HAP-1 (cell line): Measurements from ENCODE around the gene RPS18.
"Not testable (repeated sequence)": the region's sequence is repeated elsewhere in the genome, so short reads cannot be mapped to it uniquely, and the experiment has no call there.

ENCODE experiments used
- DNase-seq, 2 experiments: peaks; one replicate each; pipeline ENCODE4 v3.0.0-alpha.2; 2016 to 2020; ENCODE audit warnings: low spot score in 2 of 2
- H3K27me3 ChIP-seq: fragments of 250-450 bp; sonication (Bioruptor Pico); 2 replicates; pipeline ENCODE4 v1.5.1; 2020; ENCODE audit warnings: low read depth, mild to moderate bottlenecking, moderate library complexity
- H3K36me3 ChIP-seq: fragments of 250-450 bp; sonication (Bioruptor Pico); replicated peaks from 2 replicates; pipeline ENCODE4 v1.5.1; 2020; ENCODE audit warnings: mild to moderate bottlenecking
- H3K4me1 ChIP-seq: fragments of 250-450 bp; sonication (Bioruptor Pico); 2 replicates; pipeline ENCODE4 v1.5.1; 2020; ENCODE audit warnings: mild to moderate bottlenecking
- H3K4me3 ChIP-seq: fragments of 250-450 bp; sonication (Bioruptor Pico); 2 replicates; pipeline ENCODE4 v1.5.1; 2020; ENCODE audit warnings: mild to moderate bottlenecking, moderate library complexity
- H3K9me3 ChIP-seq: fragments of 250-450 bp; sonication (Bioruptor Pico); 2 replicates; pipeline ENCODE4 v1.5.1; 2020; ENCODE audit warnings: mild to moderate bottlenecking, moderate library complexity
- in situ Hi-C: fragments of 300-500 bp; cut with MboI; formaldehyde crosslinking; loops from 3 replicates; pipeline ENCODE4 v1.14.3; 2020; ENCODE audit warnings: low sequenced_read_pairs, inconsistent platforms, mixed read lengths

The RPS18 gene

GRCh38 chr6:33276581-33276863, 4.6 kb downstream of the RPS18 start:
- in situ Hi-C loops: no loop called here

GRCh38 chr6:33276864-33277662, 5.2 kb downstream of the RPS18 start, which contains the start of gene B3GALT4:
B3GALT4 (plus strand) TSS chr6:33277123; CDS start chr6:33277420, 297 bp downstream.
- in situ Hi-C loops: no loop called here
- H3K36me3 ChIP-seq: peaks cover 81% of the 10 kb centered on the region
- DNase-seq: peak; percentile 87 to 91

More at GRCh38 chr6:33276581-33276863, 4.6 kb downstream of the RPS18 start:
- DNase-seq: no peak
- Histone ChIP-seq H3K27me3 (no peaks in the 10 kb centered on the region), H3K4me3 (peak overlapping the region; percentile 28), H3K9me3 (no peaks in the 10 kb centered on the region), H3K36me3 (peaks cover 82% of the 10 kb centered on the region), H3K4me1 (peaks cover 25% of the 10 kb centered on the region)

GRCh38 chr6:33277663-33278391, 6.0 kb downstream of the RPS18 start:
- peaks cover 25% of the 10 kb centered on the region for H3K4me1 ChIP-seq
- in situ Hi-C loops: no loop called here
- H3K36me3 ChIP-seq: peaks cover 76% of the 10 kb centered on the region
- no peaks in the 10 kb centered on the region for H3K27me3 ChIP-seq
- H3K4me3 ChIP-seq: peak overlapping the region; percentile 28
- DNase-seq: peak in 1 of 2 experiments; percentile 32
- no peaks in the 10 kb centered on the region for H3K9me3 ChIP-seq

More at GRCh38 chr6:33276864-33277662, 5.2 kb downstream of the RPS18 start, which contains the start of gene B3GALT4:
- Histone ChIP-seq H3K4me3 (peak within 1 kb of the TSS; percentile 78), H3K9me3 (no peaks in the 10 kb centered on the region), H3K27me3 (no peaks in the 10 kb centered on the region), H3K4me1 (peaks cover 25% of the 10 kb centered on the region)

GRCh38 chr6:33278392-33278741, 6.5 kb downstream of the RPS18 start:
- Histone ChIP-seq H3K9me3 (no peaks in the 10 kb centered on the region), H3K27me3 (no peaks in the 10 kb centered on the region), H3K36me3 (peaks cover 71% of the 10 kb centered on the region), H3K4me1 (peaks cover 25% of the 10 kb centered on the region), H3K4me3 (no peak overlapping the region)
- in situ Hi-C loops: no loop called here
- no peak for DNase-seq

DNA sequence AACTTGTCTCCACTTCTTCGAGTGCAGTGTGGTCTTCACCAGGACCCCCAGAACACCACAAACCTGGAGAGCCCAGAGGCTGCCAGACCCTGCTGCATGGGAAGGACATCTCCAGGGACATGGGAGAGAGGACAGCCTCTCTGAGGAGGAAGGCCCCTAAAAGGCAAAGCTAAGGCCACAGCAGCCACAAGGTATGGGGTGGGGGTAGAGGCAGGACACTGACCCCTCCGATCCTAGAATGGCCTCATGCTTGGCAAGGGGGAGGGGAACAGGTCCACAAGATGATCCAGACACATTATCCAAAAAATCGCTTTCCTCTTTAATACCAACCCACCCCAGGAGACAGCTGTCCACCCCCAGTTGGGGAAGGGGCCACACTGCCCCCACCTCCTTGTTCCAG, 6.9 kb downstream of the RPS18 start:
- H3K4me3 ChIP-seq: no peak overlapping the region
- in situ Hi-C loops: no loop called here
- DNase-seq: no peak
- peaks cover 66% of the 10 kb centered on the region for H3K36me3 ChIP-seq
- H3K27me3 ChIP-seq: no peaks in the 10 kb centered on the region
- H3K4me1 ChIP-seq: peaks cover 25% of the 10 kb centered on the region
- H3K9me3 ChIP-seq: no peaks in the 10 kb centered on the region

GRCh38 chr6:33279257-33279695, 7.4 kb downstream of the RPS18 start:
- Histone ChIP-seq H3K4me3 (no peak overlapping the region), H3K4me1 (peaks cover 22% of the 10 kb centered on the region), H3K36me3 (peaks cover 62% of the 10 kb centered on the region), H3K27me3 (no peaks in the 10 kb centered on the region), H3K9me3 (no peaks in the 10 kb centered on the region)
- DNase-seq: no peak
- in situ Hi-C loops: no loop called here

DNA sequence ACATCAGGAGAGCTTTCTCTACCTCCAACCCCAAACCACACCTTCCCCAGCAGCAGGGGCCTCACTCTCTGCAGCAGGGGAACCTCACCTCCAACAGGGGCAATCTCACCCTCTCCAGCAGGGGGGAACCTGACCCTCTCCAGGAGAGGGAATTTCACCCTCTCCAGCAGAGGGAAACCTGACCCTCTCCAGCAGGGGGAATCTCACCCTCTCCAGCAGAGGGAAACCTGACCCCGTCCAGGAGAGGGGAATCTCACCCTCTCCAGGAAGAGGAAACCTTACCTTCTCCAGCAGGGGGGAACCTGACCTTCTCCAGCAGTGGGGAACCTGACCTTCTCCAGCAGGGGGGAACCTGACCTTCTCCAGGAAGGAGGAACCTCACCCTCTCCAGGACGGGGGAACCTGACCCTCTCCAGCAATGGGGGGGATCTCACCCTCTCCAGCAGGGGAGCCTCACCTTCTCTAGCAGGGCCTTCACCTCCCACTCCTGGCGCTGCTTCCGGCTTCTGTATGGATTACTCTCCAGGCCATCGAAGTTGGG, 8.2 kb downstream of the RPS18 start:
- peak; percentile 37 to 75 for DNase-seq
- H3K4me3 ChIP-seq: no peak overlapping the region
- H3K4me1 ChIP-seq: peaks cover 14% of the 10 kb centered on the region
- peaks cover 62% of the 10 kb centered on the region for H3K36me3 ChIP-seq
- no peaks in the 10 kb centered on the region for H3K9me3 ChIP-seq
- in situ Hi-C loops: no loop called here
- H3K27me3 ChIP-seq: no peaks in the 10 kb centered on the region

DNA sequence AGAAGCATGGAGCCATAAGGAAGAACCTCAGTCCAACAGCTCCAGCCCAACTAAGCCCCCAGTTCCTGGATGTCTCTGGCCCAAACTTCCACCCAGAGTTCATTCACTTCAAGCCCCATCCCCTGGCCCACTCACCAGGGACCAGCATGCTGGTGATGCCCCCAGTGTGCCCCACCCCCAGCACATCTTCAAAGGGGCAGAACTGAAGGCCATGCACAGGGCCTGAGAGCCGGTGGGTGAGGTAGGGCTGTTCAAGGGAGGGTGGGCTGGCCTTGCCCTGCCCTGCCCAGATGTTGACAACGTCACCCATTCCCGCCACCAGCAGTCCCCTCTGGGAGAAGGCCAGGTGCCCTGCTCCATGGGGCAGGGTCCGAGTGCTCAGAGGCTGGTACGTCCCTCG, 8.7 kb downstream of the RPS18 start:
- Histone ChIP-seq H3K4me3 (no peak overlapping the region), H3K36me3 (peaks cover 62% of the 10 kb centered on the region)
- DNase-seq: no peak

GRCh38 chr6:33285214-33285613, 13.3 kb downstream of the RPS18 start:
- H3K9me3 ChIP-seq, H3K4me3 ChIP-seq, H3K4me1 ChIP-seq, DNase-seq, H3K27me3 ChIP-seq, in situ Hi-C loops: not testable (repeated sequence)
- peaks cover 49% of the 10 kb centered on the region for H3K36me3 ChIP-seq

More for the DNA sequence above, 8.7 kb downstream of the RPS18 start:
- H3K4me1 ChIP-seq: peaks cover 9% of the 10 kb centered on the region
- in situ Hi-C loops: no loop called here
- no peaks in the 10 kb centered on the region for H3K27me3 ChIP-seq
- no peaks in the 10 kb centered on the region for H3K9me3 ChIP-seq

DNA sequence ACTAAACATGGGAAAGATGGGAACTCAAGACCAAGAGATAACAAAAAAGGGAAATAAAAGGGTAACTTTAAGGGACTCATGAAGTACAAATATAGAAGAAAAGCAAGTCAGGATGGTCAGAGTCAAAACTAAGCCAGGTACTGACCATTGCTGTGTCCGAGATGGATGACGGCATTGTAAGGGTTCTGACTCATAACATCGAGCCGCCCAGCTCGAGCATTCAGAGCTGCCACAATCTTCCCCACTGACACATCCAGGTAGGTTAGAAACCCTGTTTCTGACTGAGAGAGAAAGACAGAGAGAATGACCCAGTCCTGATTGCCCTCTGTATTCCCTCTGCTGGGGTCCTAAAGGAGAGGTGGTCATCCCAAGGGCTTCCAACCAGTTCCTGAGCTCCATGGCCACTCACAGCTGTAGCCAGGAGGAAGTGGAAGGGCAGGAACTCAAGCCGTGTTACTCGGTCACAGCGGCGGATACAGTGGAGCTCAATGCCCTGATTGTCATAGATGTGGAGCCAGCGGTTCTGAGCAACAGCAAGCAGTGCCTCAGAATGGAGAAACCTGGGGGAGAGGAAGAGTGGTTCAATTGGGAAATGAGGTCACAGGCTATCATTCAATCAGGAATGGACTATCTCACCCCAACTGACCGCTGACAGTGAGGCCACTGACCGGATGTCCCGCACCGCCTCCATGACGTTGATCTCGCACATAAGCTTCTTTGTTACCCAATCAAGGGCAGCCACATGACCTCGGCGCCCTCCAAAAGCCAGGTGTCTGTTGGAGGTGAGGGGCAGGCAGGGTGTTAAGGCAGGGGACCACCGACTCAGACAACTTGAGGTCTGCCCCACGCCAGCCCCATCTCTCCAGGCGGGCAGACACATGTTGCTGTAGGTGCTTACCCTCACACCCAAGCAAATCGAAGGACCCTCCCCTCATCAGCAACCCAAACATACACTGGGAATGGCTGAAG, 15.4 kb downstream of the RPS18 start:
- in situ Hi-C loops: no loop called here
- no peak for DNase-seq
- no peaks in the 10 kb centered on the region for H3K9me3 ChIP-seq
- peaks cover 49% of the 10 kb centered on the region for H3K36me3 ChIP-seq
- H3K4me1 ChIP-seq: peaks cover 8% of the 10 kb centered on the region
- H3K27me3 ChIP-seq: no peaks in the 10 kb centered on the region
- H3K4me3 ChIP-seq: no peak overlapping the region

- peaks cover 48% of the 10 kb centered on the region for H3K36me3 ChIP-seq
- H3K9me3 ChIP-seq: no peaks in the 10 kb centered on the region
- in situ Hi-C loops: no loop called here
- peak overlapping the region; percentile 69 for H3K4me3 ChIP-seq
- H3K27me3 ChIP-seq: no peaks in the 10 kb centered on the region
- no peak for DNase-seq
- H3K4me1 ChIP-seq: peaks cover 8% of the 10 kb centered on the region
Measured at GRCh38 chr6:33288141-33288920, 16.5 kb downstream of the RPS18 start.

DNA sequence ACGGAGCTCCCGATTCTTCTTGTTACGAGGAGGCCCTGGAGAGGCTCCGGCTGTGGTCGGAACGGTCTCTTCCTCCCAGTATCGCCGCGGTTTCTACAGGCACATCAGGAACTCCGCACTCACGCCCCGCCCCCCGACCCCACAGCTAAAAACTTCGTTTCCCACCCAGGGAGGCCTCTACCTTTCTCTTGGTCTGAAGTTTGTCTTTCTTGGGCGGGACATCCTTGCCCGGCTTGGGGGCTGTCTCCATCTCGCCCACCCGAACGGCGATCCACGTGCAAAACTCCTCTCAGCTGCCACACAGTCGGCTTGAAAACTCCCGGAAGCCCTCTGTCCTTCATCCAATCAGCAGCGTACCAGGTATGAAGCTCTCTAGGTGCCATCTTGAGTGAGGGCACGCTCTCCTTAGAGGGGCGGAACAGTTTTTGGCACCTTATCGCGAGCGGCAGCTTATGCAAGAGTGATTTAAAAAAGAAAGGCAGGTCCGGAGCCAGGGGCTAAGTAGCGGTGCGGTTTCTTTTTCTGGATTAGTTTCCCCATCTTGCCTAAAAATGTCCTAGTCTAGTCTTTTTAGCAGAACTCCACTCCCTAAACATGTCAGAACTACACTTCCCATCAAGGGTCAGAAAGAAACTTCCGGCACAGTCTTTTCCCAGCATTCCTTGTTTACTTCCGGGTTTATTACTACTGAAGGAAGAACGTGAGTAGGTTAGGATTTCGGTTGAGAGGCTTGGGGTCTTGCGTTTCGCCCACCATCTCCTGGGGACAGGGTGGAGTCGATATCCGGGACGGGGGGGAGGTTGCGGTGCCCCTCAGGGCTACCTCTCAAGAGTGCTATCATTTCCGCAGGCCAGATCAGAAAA, 17.3 kb downstream of the RPS18 start, which contains the start of the genes PFDN6 and WDR46:
TSS of gene PFDN6 (plus strand) at position 681 of the 863 bp plus-strand sequence. CDS start 256 bp downstream, outside the sequence.
TSS of gene WDR46 (minus strand) at position 319 of the 863 bp plus-strand sequence. CDS start at position 250, 69 bp downstream.
- in situ Hi-C loops: no loop called here
- DNase-seq: peak; percentile 86 to 95
- peaks cover 8% of the 10 kb centered on the region for H3K4me1 ChIP-seq

More for the DNA sequence above, 17.3 kb downstream of the RPS18 start, which contains the start of the genes PFDN6 and WDR46:
- Histone ChIP-seq H3K36me3 (peaks cover 48% of the 10 kb centered on the region), H3K27me3 (no peaks in the 10 kb centered on the region), H3K4me3 (peak within 1 kb of the TSS; percentile 69), H3K9me3 (no peaks in the 10 kb centered on the region)
